ENCODE data around the gene ZNF845. TPM values are rescaled to one million over a fixed set of nuclear protein-coding genes. Genes with fewer than 3 reads are reported as not detected.
"Not testable (repeated sequence)": the region's sequence is repeated elsewhere in the genome, so short reads cannot be mapped to it uniquely, and the experiment has no call there.

The ZNF845 gene
- total RNA-seq, 2 experiments from 2014 or later, result 6.8 to 7.2 TPM

DNA sequence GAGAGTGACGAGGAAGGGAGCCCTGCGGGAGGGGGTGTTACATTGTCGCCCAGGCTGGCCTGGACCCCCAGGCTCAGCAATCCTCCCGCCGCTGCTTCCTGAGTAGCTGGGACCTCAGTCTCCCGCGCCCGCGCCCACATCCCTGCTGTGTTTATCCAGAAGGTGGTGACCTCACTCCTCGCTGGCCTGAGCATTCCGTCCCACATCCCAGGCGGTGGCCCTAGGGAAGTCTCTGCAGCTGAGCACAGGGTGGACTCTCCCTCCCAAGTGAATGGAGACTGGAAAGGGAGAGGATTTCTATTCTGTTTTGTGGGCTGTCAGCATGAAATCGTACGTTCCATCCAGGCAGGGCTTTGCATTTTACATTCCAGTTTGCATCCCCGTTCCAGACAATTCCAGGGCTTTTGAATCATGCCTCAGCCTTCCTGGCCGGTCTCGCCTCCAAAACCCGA is 61.0 kb downstream of the ZNF845 start:
- peak overlapping the region; percentile 77; the same call in 1 of the 2 replicates for H2AFZ ChIP-seq (ENCODE audit: low read length)
- H4K20me1 ChIP-seq (ENCODE audit: insufficient read depth, low read length), result no peaks in the 10 kb centered on the region
- 0 out of 2 replicates have a peak, but pooled peaks cover 4% of the 10 kb centered on the region for H3K9me3 ChIP-seq (ENCODE audit: low read length)
- no peak for DNase-seq (ENCODE audit: low spot score)
- no peaks in the 10 kb centered on the region for H3K9me2 ChIP-seq (ENCODE audit: insufficient read depth, low read length)
- peaks cover 13% of the 10 kb centered on the region for H3K36me3 ChIP-seq (ENCODE audit: insufficient read depth, low read length)
- H3K27ac ChIP-seq (ENCODE audit: low read depth, low read length, poor library complexity, severe bottlenecking), result no peak overlapping the region
- ChIA-PET POLR2A (no interaction called here), CTCF (ENCODE audit: unreplicated experiment) (no interaction called here)
- intact Hi-C loops (cut with micrococcal nuclease; ENCODE audit: unreplicated experiment), result loop anchor here (10.0 kb wide), 1 partner anchor 200 kb away; the partner anchor contains the start of gene ZNF665
- H3K79me2 ChIP-seq (ENCODE audit: insufficient read depth, low read depth, low read length), result peaks cover 13% of the 10 kb centered on the region; the same call in 1 of the 2 replicates
- TF ChIP-seq, protein P1, sequence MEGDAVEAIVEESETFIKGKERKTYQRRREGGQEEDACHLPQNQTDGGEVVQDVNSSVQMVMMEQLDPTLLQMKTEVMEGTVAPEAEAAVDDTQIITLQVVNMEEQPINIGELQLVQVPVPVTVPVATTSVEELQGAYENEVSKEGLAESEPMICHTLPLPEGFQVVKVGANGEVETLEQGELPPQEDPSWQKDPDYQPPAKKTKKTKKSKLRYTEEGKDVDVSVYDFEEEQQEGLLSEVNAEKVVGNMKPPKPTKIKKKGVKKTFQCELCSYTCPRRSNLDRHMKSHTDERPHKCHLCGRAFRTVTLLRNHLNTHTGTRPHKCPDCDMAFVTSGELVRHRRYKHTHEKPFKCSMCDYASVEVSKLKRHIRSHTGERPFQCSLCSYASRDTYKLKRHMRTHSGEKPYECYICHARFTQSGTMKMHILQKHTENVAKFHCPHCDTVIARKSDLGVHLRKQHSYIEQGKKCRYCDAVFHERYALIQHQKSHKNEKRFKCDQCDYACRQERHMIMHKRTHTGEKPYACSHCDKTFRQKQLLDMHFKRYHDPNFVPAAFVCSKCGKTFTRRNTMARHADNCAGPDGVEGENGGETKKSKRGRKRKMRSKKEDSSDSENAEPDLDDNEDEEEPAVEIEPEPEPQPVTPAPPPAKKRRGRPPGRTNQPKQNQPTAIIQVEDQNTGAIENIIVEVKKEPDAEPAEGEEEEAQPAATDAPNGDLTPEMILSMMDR (conservative IDR thresholded peaks at IDR 0.05; ENCODE audit: low read length), result no peak
- no peak for TF ChIP-seq EZH2phosphoT487 (IDR thresholded peaks at IDR 0.05; ENCODE audit: borderline replicate concordance, low read depth, low read length)
- H3K4me2 ChIP-seq (ENCODE audit: low read length), result peak overlapping the region; percentile 54
- H3K4me3 ChIP-seq (ENCODE audit: low read depth, low read length, poor library complexity, severe bottlenecking), result peak overlapping the region; percentile 87
- BruUV-seq (replicated peaks), result no TSS peak
- peaks cover 15% of the 10 kb centered on the region for H3K4me1 ChIP-seq (ENCODE audit: insufficient read depth, low read length, poor library complexity, severe bottlenecking)

DNA sequence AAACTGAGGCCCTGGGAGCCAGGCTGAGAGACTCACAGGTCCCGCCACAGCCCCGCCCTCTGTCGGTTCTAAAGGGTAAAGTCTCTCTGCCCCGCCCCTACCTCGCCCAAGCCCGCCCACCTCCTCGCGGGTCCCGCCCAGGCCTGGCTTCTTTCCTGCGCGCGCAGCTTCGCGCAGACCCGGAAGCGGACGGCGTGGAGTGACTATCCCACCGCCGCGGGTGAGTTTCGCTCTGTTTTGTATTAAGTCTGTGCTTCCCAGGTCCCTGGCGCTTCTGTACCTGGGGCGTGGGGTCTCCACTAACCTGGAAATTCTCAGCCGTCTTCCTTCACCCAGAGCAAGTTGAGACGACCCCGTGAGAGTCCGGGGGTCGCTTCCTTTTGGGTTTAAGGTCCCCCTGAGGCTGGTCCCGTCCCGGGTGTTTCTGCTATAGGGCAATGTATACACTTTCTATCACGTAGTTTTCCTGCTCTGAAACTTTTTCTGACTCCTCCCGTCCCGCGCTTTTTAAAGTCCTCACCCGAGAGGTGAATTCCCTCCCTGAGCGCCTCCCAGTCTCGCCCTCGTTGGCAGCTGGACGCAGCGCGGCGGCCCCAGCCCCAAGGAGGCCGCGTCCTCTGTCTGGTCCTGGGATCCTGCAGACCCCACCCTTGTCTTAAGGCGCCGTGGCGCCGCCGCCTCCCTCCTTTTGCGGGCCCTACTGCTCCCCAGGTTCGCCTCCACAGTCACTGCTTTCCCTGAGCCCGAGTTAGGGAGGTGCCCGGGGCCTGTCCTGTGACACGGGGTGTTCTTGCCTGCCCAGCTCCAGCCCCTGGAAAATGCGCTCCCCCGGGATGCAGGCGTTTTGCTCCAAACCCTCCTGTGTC is 61.7 kb downstream of the ZNF845 start, which contains the start of gene ZNF765:
Gene ZNF765, plus strand, starts transcription at position 176 of the 866 bp plus-strand sequence. CDS start 2,867 bp downstream, outside the sequence.
- no peak for TF ChIP-seq EZH2phosphoT487 (IDR thresholded peaks at IDR 0.05; ENCODE audit: borderline replicate concordance, low read depth, low read length)
- TF ChIP-seq, protein P1 (conservative IDR thresholded peaks at IDR 0.05; ENCODE audit: low read length), result peak; percentile 47
- no peaks in the 10 kb centered on the region for H4K20me1 ChIP-seq (ENCODE audit: insufficient read depth, low read length)
- intact Hi-C loops (cut with micrococcal nuclease; ENCODE audit: unreplicated experiment), result loop anchor here (10.0 kb wide), 1 partner anchor 200 kb away; the partner anchor contains the start of gene ZNF665
- CTCF ChIA-PET (ENCODE audit: unreplicated experiment), result no interaction called here
- peak within 1 kb of the TSS; percentile 87 for H3K4me3 ChIP-seq (ENCODE audit: low read depth, low read length, poor library complexity, severe bottlenecking)
- peaks cover 13% of the 10 kb centered on the region; the same call in 1 of the 2 replicates for H3K79me2 ChIP-seq (ENCODE audit: insufficient read depth, low read depth, low read length)
- H2AFZ ChIP-seq (ENCODE audit: low read length), result peak within 1 kb of the TSS; percentile 77; the same call in 1 of the 2 replicates
- H3K9me3 ChIP-seq (ENCODE audit: low read length), result no peaks in the 10 kb centered on the region
- peak within 1 kb of the TSS; percentile 38 for H3K27ac ChIP-seq (ENCODE audit: low read depth, low read length, poor library complexity, severe bottlenecking)
- DNase-seq (ENCODE audit: low spot score), result peak; percentile 92
- BruUV-seq (replicated peaks), result TSS peak; percentile 61
- H3K9me2 ChIP-seq (ENCODE audit: insufficient read depth, low read length), result no peaks in the 10 kb centered on the region
- peak within 1 kb of the TSS; percentile 74 for H3K4me2 ChIP-seq (ENCODE audit: low read length)
- POLR2A ChIA-PET, result no interaction called here
- peaks cover 19% of the 10 kb centered on the region for H3K36me3 ChIP-seq (ENCODE audit: insufficient read depth, low read length)
- peaks cover 15% of the 10 kb centered on the region for H3K4me1 ChIP-seq (ENCODE audit: insufficient read depth, low read length, poor library complexity, severe bottlenecking)

DNA sequence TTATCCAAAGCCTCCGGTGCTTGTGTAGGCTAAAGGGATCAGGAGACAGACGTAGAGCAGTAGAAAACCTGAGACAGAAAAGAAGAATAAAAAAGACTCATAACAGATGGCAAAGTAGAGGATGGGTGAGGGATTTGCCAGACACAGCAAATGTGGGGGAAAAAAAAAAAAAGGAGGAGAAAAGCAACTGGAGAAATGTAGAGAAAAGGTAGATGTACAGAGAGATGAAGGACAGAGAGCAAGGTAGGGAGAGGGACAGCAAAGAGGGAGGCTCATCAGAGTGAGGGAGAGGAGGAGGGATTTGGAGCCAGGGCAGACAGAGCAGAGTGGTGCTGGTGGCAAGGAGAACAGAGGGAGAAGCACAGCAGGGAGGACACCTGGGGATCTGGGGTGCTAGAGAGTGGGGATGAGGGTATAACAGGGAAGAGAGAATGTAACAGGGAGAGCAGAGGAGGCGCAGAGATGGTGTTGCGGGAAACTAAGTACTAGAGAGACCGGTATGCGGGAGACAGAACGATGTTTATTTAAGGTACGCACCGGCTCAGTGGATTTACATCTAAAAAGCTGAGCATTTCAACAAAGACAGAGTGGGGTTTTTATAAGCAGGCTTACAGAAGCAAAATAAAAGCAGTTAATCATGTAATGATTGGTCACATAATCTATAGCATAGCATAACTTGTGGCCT is 62.4 kb downstream of the ZNF845 start:
- H3K4me3 ChIP-seq (ENCODE audit: low read depth, low read length, poor library complexity, severe bottlenecking), result peak overlapping the region; percentile 87
- H3K4me1 ChIP-seq (ENCODE audit: insufficient read depth, low read length, poor library complexity, severe bottlenecking); H3K9me2 ChIP-seq (ENCODE audit: insufficient read depth, low read length); H3K9me3 ChIP-seq (ENCODE audit: low read length); CTCF ChIA-PET (ENCODE audit: unreplicated experiment); H3K27ac ChIP-seq (ENCODE audit: low read depth, low read length, poor library complexity, severe bottlenecking); BruUV-seq (replicated peaks); H4K20me1 ChIP-seq (ENCODE audit: insufficient read depth, low read length); DNase-seq (ENCODE audit: low spot score): not testable (repeated sequence)
- H3K4me2 ChIP-seq (ENCODE audit: low read length), result peak overlapping the region; percentile 74
- H3K79me2 ChIP-seq (ENCODE audit: insufficient read depth, low read depth, low read length), result peaks cover 13% of the 10 kb centered on the region; the same call in 1 of the 2 replicates
- H2AFZ ChIP-seq (ENCODE audit: low read length), result peak overlapping the region; percentile 77; the same call in 1 of the 2 replicates
- H3K36me3 ChIP-seq (ENCODE audit: insufficient read depth, low read length), result peaks cover 27% of the 10 kb centered on the region
- intact Hi-C loops (cut with micrococcal nuclease; ENCODE audit: unreplicated experiment), result loop anchor here (10.0 kb wide), 1 partner anchor 201 kb away; the partner anchor contains the start of gene ZNF665
- POLR2A ChIA-PET, result interaction anchor here (0.6 kb wide), 1 partner anchor 9 kb away, joined by 3 read pairs; no protein-coding TSS in a partner anchor
